Lower lobe of right lung (tissue), 2 donors: Measurements from ENCODE around the gene RAPSN. TPM values are rescaled to one million over a fixed set of nuclear protein-coding genes. Genes with fewer than 3 reads are reported as not detected.

Experiments used
- ATAC-seq, 2 donors: fragments of 200-7000 bp; cut with Tn5 transposase; one replicate each; pipeline ENCODE4 v1.9.1; 2020 to 2022; ENCODE audit warnings: mild to moderate bottlenecking in 2 of 2, moderate library complexity in 2 of 2
- DNase-seq: peaks from one replicate; pipeline ENCODE4 v3.0.0-alpha.2; 2020
- H3K27ac ChIP-seq: fragments of 200-600 bp; one replicate; pipeline ENCODE4 v1.8.0; 2022
- H3K27me3 ChIP-seq: fragments of 200-600 bp; one replicate; pipeline ENCODE4 v1.8.0; 2022; ENCODE audit warnings: low read depth
- H3K36me3 ChIP-seq: fragments of 200-600 bp; one replicate; pipeline ENCODE4 v1.8.0; 2022; ENCODE audit warnings: mild to moderate bottlenecking
- H3K4me1 ChIP-seq: fragments of 200-600 bp; one replicate; pipeline ENCODE4 v1.8.0; 2022
- H3K4me3 ChIP-seq: fragments of 200-600 bp; one replicate; pipeline ENCODE4 v1.8.0; 2022; ENCODE audit warnings: mild to moderate bottlenecking
- H3K9me3 ChIP-seq: fragments of 200-600 bp; one replicate; pipeline ENCODE4 v1.8.0; 2022
- intact Hi-C: fragments of 100-400 bp; cut with DNase I; formaldehyde crosslinking; loops from one replicate; pipeline ENCODE4 v1.11.0; 2022
- total RNA-seq: library from RNA; stranded (reverse); fragmentation: NEBNext Ultra II Directional; extraction: Animal tissue kit (Norgen Biotek cat#: 25700); gene quantifications from one replicate; pipeline ENCODE4 v1.2.1, GENCODE V29; 2021
- TF ChIP-seq, protein P1 (sequence below): fragments of 200-600 bp; IDR thresholded peaks from one replicate; pipeline ENCODE4 v1.8.0; 2022; ENCODE audit warnings: antibody characterized with exemption, mild to moderate bottlenecking
- donor health status: DM: no; HTN: yes; CAD: no; lungs with severe emphysema.

RAPSN gene
- total RNA-seq, 1 donor from 2014 or later: 1.2 TPM

GRCh38 chr11:47466701-47467250 lies 17.8 kb upstream of the RAPSN start:
- no peaks in the 10 kb centered on the region for H3K27me3 ChIP-seq
- H3K9me3 ChIP-seq: no peaks in the 10 kb centered on the region
- intact Hi-C loops: no loop called here
- DNase-seq (no peak), ATAC-seq (peak; percentile 20 to 30)
- peak overlapping the region; percentile 53 for H3K27ac ChIP-seq
- H3K4me1 ChIP-seq: peaks cover 21% of the 10 kb centered on the region
- peaks cover 63% of the 10 kb centered on the region for H3K36me3 ChIP-seq
- H3K4me3 ChIP-seq: no peak overlapping the region
- TF ChIP-seq, protein P1, sequence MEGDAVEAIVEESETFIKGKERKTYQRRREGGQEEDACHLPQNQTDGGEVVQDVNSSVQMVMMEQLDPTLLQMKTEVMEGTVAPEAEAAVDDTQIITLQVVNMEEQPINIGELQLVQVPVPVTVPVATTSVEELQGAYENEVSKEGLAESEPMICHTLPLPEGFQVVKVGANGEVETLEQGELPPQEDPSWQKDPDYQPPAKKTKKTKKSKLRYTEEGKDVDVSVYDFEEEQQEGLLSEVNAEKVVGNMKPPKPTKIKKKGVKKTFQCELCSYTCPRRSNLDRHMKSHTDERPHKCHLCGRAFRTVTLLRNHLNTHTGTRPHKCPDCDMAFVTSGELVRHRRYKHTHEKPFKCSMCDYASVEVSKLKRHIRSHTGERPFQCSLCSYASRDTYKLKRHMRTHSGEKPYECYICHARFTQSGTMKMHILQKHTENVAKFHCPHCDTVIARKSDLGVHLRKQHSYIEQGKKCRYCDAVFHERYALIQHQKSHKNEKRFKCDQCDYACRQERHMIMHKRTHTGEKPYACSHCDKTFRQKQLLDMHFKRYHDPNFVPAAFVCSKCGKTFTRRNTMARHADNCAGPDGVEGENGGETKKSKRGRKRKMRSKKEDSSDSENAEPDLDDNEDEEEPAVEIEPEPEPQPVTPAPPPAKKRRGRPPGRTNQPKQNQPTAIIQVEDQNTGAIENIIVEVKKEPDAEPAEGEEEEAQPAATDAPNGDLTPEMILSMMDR: no peak

- intact Hi-C loops: no loop called here
- H3K27me3 ChIP-seq: no peaks in the 10 kb centered on the region
- H3K9me3 ChIP-seq: no peaks in the 10 kb centered on the region
- ATAC-seq (no peak), DNase-seq (no peak)
- H3K27ac ChIP-seq: peak overlapping the region; percentile 53
- peaks cover 61% of the 10 kb centered on the region for H3K36me3 ChIP-seq
- H3K4me3 ChIP-seq: no peak overlapping the region
- TF ChIP-seq, protein P1: no peak
- H3K4me1 ChIP-seq: peaks cover 21% of the 10 kb centered on the region
These were observed 17.3 kb upstream of the RAPSN start for GRCh38 chr11:47466201-47466600.

DNA sequence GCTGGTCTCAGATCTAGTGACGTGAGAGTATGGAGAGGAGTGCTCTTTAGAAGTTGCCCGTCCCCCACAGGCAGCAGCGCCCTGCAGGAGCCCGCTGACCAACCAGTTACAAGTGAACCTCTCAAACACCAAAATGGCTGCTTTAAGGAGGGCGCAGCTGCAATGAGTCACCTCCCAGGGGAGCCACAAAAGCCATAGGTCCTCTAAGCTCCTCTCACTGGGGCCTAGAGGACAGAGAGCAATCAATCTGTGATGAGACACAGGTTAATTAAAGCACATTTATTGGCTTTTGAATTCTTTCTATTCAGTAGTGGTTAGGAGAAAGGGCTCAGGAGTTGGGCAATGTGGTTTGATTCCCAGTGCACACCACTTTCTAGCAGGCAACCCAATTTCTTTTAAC lies 15.5 kb upstream of the RAPSN start:
- H3K9me3 ChIP-seq: no peaks in the 10 kb centered on the region
- intact Hi-C loops: no loop called here
- peaks cover 21% of the 10 kb centered on the region for H3K4me1 ChIP-seq
- H3K36me3 ChIP-seq: peaks cover 54% of the 10 kb centered on the region
- ATAC-seq (peak; percentile 20 to 41), DNase-seq (no peak)
- TF ChIP-seq, protein P1: no peak
- no peaks in the 10 kb centered on the region for H3K27me3 ChIP-seq
- no peak overlapping the region for H3K27ac ChIP-seq
- H3K4me3 ChIP-seq: no peak overlapping the region

DNA sequence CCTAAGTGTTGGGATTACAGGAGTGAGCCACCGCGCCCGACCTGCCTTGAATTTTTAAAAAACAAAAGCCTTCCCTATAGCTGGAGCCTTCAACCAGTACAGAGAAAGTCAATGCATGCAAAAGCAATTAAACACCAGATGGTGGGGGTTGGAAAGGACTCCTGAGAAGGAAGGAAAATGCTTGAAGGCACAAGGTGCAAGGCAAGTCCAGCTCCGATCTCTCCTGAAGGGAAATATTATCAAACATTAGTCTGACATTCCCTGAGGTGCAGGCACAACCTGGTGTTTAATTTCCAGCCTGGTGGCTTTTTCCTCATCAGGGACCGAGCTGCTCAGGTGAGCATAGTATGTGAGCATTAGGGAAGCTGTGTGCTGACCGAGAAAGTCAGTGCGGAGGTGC lies 12.9 kb upstream of the RAPSN start:
- Histone ChIP-seq H3K27me3 (no peaks in the 10 kb centered on the region), H3K9me3 (no peaks in the 10 kb centered on the region), H3K36me3 (peaks cover 36% of the 10 kb centered on the region), H3K27ac (no peak overlapping the region), H3K4me1 (peaks cover 12% of the 10 kb centered on the region), H3K4me3 (no peak overlapping the region)
- TF ChIP-seq, protein P1: no peak
- intact Hi-C loops: no loop called here
- ATAC-seq (no peak), DNase-seq (no peak)

DNA sequence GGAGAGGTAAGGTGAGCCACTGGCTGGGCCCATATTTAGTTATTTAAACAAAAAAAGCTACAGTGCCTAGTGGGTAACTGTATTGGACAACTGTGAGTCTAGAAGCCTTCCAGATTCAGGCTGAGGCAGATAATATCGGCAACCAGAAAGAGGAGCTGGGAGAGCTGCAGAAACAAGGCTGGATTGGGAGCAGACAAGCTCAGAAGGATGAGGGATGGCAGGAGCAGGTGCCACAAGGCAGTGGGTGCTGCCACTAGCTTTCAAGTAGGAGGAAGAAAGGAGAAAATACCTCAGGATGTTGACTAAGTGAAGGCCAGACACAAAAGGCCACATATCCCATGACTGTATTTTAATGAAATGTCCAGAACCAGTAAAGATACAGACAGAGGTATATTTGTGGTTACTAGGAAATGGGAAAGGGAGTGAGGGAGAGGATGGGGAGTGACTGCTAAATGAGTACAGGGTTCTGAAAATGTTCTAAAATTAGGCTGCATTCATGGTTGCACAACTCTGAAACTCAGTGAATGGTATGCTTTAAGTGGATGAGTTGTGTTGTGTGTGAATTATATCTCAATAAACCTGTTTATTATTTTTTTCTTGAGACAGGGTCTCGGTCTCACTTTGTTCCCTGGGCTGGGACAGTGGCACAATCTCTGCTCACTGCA lies 11.8 kb upstream of the RAPSN start:
- Histone ChIP-seq H3K4me1 (peaks cover under 1% of the 10 kb centered on the region), H3K9me3 (no peaks in the 10 kb centered on the region), H3K4me3 (no peak overlapping the region), H3K27me3 (no peaks in the 10 kb centered on the region), H3K36me3 (peaks cover 33% of the 10 kb centered on the region), H3K27ac (no peak overlapping the region)
- intact Hi-C loops: no loop called here
- TF ChIP-seq, protein P1: no peak
- DNase-seq (no peak), ATAC-seq (no peak)
